HCT116 (cell line): ENCODE data around the gene KIF5C. TPM values are rescaled to one million over a fixed set of nuclear protein-coding genes. Genes with fewer than 3 reads are reported as not detected.

ENCODE experiments used
- ATAC-seq: fragments of 200-7000 bp; cut with Tn5 transposase; 2 replicates; pipeline ENCODE4 v1.9.1; 2020; ENCODE audit warnings: mild to moderate bottlenecking, moderate library complexity
- BruUV-seq: library from RNA; stranded (reverse); fragments of 400-500 nt; replicated peaks from 2 replicates; lab custom pipeline; 2021; lab: Mats Ljungman, UMichigan
- CTCF ChIA-PET: fragments of 300-600 bp; sonication (Branson Sonifier 250); formaldehyde crosslinking; loops from one replicate; lab custom pipeline; 2021; ENCODE audit warnings: antibody characterized with exemption; lab: Charles Lee
- POLR2A ChIA-PET: fragments of 300-600, 350-600 bp; sonication (Branson Sonifier 250); formaldehyde crosslinking; loops from one replicate; lab custom pipeline; 2021; ENCODE audit warnings: antibody characterized with exemption; lab: Charles Lee
- RAD21 ChIA-PET, 2 experiments: fragments of 300-600 bp; sonication (Branson Sonifier 250); formaldehyde crosslinking; loops; one replicate each; lab custom pipeline; 2023; ENCODE audit warnings: low total read pairs in 2 of 2; ENCODE audit not compliant: uncharacterized antibody in 2 of 2, unreplicated experiment in 2 of 2, low non-redundant PET in 1 of 2; lab: Charles Lee
- DNase-seq: peaks from one replicate; pipeline ENCODE4 v3.0.0-alpha.2; 2010; ENCODE audit warnings: low read depth, low spot score
- H2AFZ ChIP-seq: fragments of 200-600 bp; shearing (Covaris generic), sonication (generic); 2 replicates; pipeline ENCODE4 v1.6.1; 2017; ENCODE audit warnings: low read depth, mixed run types, mixed read lengths, antibody characterized with exemption, low read length; ENCODE audit not compliant: poor library complexity, severe bottlenecking
- H3K27ac ChIP-seq: 2 replicates; pipeline ENCODE4 v1.5.1; 2012; ENCODE audit warnings: low read depth, low read length
- H3K27me3 ChIP-seq: fragments of 200-600 bp; sonication (generic); 2 replicates; pipeline ENCODE4 v1.6.1; 2016; ENCODE audit warnings: mixed run types, low read length, mixed read lengths; ENCODE audit not compliant: insufficient read depth
- H3K36me3 ChIP-seq, 2 experiments: fragments of 200-500 bp in 1 of 2; fragments of 200-600 bp in 1 of 2; sonication (Bioruptor generic) in 1 of 2; sonication (generic) in 1 of 2; 2 replicates each; pipeline versions ENCODE4 v1.5.1 to v1.6.1; 2014 to 2016; ENCODE audit warnings: low read length in 2 of 2, inconsistent platforms in 1 of 2, mixed read lengths in 1 of 2, mixed run types in 1 of 2; ENCODE audit not compliant: insufficient read depth in 2 of 2, control insufficient read depth in 1 of 2
- H3K4me1 ChIP-seq, 2 experiments: fragments of 200-600 bp in 1 of 2; sonication (generic) in 1 of 2; 2 replicates each; pipeline versions ENCODE4 v1.5.1 to v1.6.1; 2012 to 2017; ENCODE audit warnings: low read length in 2 of 2, inconsistent platforms in 1 of 2, mild to moderate bottlenecking in 1 of 2, mixed read lengths in 1 of 2, mixed run types in 1 of 2, moderate library complexity in 1 of 2; ENCODE audit not compliant: insufficient read depth in 2 of 2, control insufficient read depth in 1 of 2
- H3K4me2 ChIP-seq: fragments of 200-600 bp; sonication (generic); 2 replicates; pipeline ENCODE4 v1.6.1; 2017; ENCODE audit warnings: mixed run types, low read length, mixed read lengths
- H3K4me3 ChIP-seq, 2 experiments: fragments of 200-600 bp in 1 of 2; sonication (generic) in 1 of 2; replicated peaks in 1 of 2; 2 replicates each; pipeline ENCODE4 v1.5.1; 2011 to 2016; ENCODE audit warnings: low read length in 2 of 2, control low read depth in 1 of 2, low read depth in 1 of 2, mild to moderate bottlenecking in 1 of 2, mixed read lengths in 1 of 2, mixed run types in 1 of 2
- H3K79me2 ChIP-seq: fragments of 200-600 bp; sonication (generic); 2 replicates; pipeline ENCODE4 v1.6.1; 2017; ENCODE audit warnings: mild to moderate bottlenecking, mixed run types, low read length, moderate library complexity, mixed read lengths; ENCODE audit not compliant: insufficient read depth
- H3K9ac ChIP-seq: fragments of 200-600 bp; sonication (generic); 2 replicates; pipeline ENCODE4 v1.6.1; 2016; ENCODE audit warnings: low read length, mixed read lengths
- H3K9me2 ChIP-seq: fragments of 200-600 bp; sonication (generic), shearing (Covaris generic); 2 replicates; pipeline ENCODE4 v1.6.1; 2017; ENCODE audit warnings: mixed run types, mild to moderate bottlenecking, moderate library complexity; ENCODE audit not compliant: insufficient read depth
- H3K9me3 ChIP-seq, 2 experiments: fragments of 200-500 bp in 1 of 2; fragments of 200-600 bp in 1 of 2; sonication (Bioruptor generic) in 1 of 2; sonication (generic) in 1 of 2; 2 replicates each; pipeline ENCODE4 v1.6.1; 2014 to 2017; ENCODE audit warnings: low read length in 2 of 2, mixed read lengths in 2 of 2, inconsistent platforms in 1 of 2, low read depth in 1 of 2, mild to moderate bottlenecking in 1 of 2, mixed run types in 1 of 2, moderate library complexity in 1 of 2; ENCODE audit not compliant: control insufficient read depth in 1 of 2, insufficient read depth in 1 of 2
- H4K20me1 ChIP-seq: fragments of 200-600 bp; sonication (generic), shearing (Covaris generic); 2 replicates; pipeline ENCODE4 v1.6.1; 2017; ENCODE audit warnings: mixed run types, mild to moderate bottlenecking, moderate library complexity; ENCODE audit not compliant: insufficient read depth
- ATF3 ChIP-seq: IDR thresholded peaks from 2 replicates; pipeline ENCODE4 v1.6.1; 2012
- CBX3 ChIP-seq: IDR thresholded peaks from 2 replicates; pipeline ENCODE4 v1.6.1; 2012; ENCODE audit warnings: low read depth
- EGR1 ChIP-seq: IDR thresholded peaks from 2 replicates; pipeline ENCODE4 v1.6.1; 2012; ENCODE audit warnings: low read depth
- EZH2phosphoT487 ChIP-seq: fragments of 200-600 bp; IDR thresholded peaks from 2 replicates; pipeline ENCODE4 v1.6.1; 2018; ENCODE audit warnings: antibody characterized with exemption, borderline replicate concordance
- FOSL1 ChIP-seq: IDR thresholded peaks from 2 replicates; pipeline ENCODE4 v1.6.1; 2012; ENCODE audit warnings: low read depth
- MAX ChIP-seq: IDR thresholded peaks from 2 replicates; pipeline ENCODE4 v1.6.1; 2012
- SIN3A ChIP-seq: IDR thresholded peaks from 2 replicates; pipeline ENCODE4 v1.6.1; 2012; ENCODE audit warnings: low read depth
- SP1 ChIP-seq: IDR thresholded peaks from 2 replicates; pipeline ENCODE4 v1.6.1; 2012; ENCODE audit warnings: low read depth
- TCF7L2 ChIP-seq: IDR thresholded peaks from 2 replicates; pipeline ENCODE4 v1.7.0; 2011; ENCODE audit warnings: borderline replicate concordance, inconsistent platforms; ENCODE audit not compliant: insufficient read depth, insufficient read length; ENCODE audit errors: extremely low read depth
- ZFX ChIP-seq: fragments of 450-650 bp; IDR thresholded peaks from 2 replicates; pipeline ENCODE4 v1.6.1; 2017
- intact Hi-C: fragments of 100-400 bp; cut with micrococcal nuclease; formaldehyde crosslinking; loops from 2 replicates; pipeline ENCODE4 v1.10.0; 2022
- total RNA-seq: library from RNA; stranded (reverse); gene quantifications from one replicate; pipeline ENCODE4 v1.2.1, GENCODE V29; 2021; ENCODE audit not compliant: unreplicated experiment
- TF ChIP-seq, protein P1 (sequence below), 3 experiments: fragments of 200-600 bp in 1 of 3; sonication (generic) in 1 of 3; IDR thresholded peaks in 2 of 3; conservative IDR thresholded peaks in 1 of 3; 2 replicates each; pipeline ENCODE4 v1.5.1; 2012 to 2017; ENCODE audit warnings: low read depth in 2 of 3, low read length in 2 of 3, antibody characterized with exemption in 1 of 3, borderline replicate concordance in 1 of 3, control low read depth in 1 of 3, mild to moderate bottlenecking in 1 of 3, mixed read lengths in 1 of 3, mixed run types in 1 of 3, moderate library complexity in 1 of 3; ENCODE audit not compliant: insufficient read depth in 1 of 3
- TF ChIP-seq, protein P2 (sequence below): IDR thresholded peaks from 2 replicates; pipeline ENCODE4 v1.6.1; 2011; ENCODE audit warnings: mild to moderate bottlenecking, low read length, moderate library complexity; ENCODE audit not compliant: insufficient replicate concordance; ENCODE audit errors: extremely low read depth

The KIF5C gene
- total RNA-seq, 1 experiment from 2014 or later, result 6.5 TPM

- H3K9me2 ChIP-seq, result no peaks in the 10 kb centered on the region
- H3K4me2 ChIP-seq, result no peak overlapping the region
- H3K4me3 ChIP-seq, result no peak overlapping the region
- no peaks in the 10 kb centered on the region for H3K79me2 ChIP-seq
- intact Hi-C loops, result no loop called here
- H3K27me3 ChIP-seq, result no peaks in the 10 kb centered on the region
- CTCF ChIA-PET, result interaction anchor here (1.8 kb wide), 1 partner anchor 7 kb away, joined by 5 read pairs; no protein-coding TSS in a partner anchor
- no peak overlapping the region for H3K9ac ChIP-seq
- H3K4me1 ChIP-seq, result no peaks in the 10 kb centered on the region
- H4K20me1 ChIP-seq, result no peaks in the 10 kb centered on the region
- no peak overlapping the region for H3K27ac ChIP-seq
- no peak for TF ChIP-seq MAX
- TF ChIP-seq EZH2phosphoT487, result no peak
- no peak for TF ChIP-seq SIN3A
- TF ChIP-seq, protein P1, sequence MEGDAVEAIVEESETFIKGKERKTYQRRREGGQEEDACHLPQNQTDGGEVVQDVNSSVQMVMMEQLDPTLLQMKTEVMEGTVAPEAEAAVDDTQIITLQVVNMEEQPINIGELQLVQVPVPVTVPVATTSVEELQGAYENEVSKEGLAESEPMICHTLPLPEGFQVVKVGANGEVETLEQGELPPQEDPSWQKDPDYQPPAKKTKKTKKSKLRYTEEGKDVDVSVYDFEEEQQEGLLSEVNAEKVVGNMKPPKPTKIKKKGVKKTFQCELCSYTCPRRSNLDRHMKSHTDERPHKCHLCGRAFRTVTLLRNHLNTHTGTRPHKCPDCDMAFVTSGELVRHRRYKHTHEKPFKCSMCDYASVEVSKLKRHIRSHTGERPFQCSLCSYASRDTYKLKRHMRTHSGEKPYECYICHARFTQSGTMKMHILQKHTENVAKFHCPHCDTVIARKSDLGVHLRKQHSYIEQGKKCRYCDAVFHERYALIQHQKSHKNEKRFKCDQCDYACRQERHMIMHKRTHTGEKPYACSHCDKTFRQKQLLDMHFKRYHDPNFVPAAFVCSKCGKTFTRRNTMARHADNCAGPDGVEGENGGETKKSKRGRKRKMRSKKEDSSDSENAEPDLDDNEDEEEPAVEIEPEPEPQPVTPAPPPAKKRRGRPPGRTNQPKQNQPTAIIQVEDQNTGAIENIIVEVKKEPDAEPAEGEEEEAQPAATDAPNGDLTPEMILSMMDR (IDR thresholded peaks at IDR 0.05 in 2 of 3, conservative IDR thresholded peaks at IDR 0.05 in 1 of 3; ENCODE audit: borderline replicate concordance in 1 of 3, insufficient read depth in 1 of 3, low read depth in 2 of 3, low read length in 2 of 3), result no peak
- TF ChIP-seq CBX3, result no peak
- TF ChIP-seq, protein P2, sequence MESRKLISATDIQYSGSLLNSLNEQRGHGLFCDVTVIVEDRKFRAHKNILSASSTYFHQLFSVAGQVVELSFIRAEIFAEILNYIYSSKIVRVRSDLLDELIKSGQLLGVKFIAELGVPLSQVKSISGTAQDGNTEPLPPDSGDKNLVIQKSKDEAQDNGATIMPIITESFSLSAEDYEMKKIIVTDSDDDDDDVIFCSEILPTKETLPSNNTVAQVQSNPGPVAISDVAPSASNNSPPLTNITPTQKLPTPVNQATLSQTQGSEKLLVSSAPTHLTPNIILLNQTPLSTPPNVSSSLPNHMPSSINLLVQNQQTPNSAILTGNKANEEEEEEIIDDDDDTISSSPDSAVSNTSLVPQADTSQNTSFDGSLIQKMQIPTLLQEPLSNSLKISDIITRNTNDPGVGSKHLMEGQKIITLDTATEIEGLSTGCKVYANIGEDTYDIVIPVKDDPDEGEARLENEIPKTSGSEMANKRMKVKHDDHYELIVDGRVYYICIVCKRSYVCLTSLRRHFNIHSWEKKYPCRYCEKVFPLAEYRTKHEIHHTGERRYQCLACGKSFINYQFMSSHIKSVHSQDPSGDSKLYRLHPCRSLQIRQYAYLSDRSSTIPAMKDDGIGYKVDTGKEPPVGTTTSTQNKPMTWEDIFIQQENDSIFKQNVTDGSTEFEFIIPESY, result no peak
- no peak for TF ChIP-seq SP1
- TF ChIP-seq EGR1, result no peak
- no peak for TF ChIP-seq ATF3
- no peak for TF ChIP-seq ZFX
- TF ChIP-seq TCF7L2, result no peak
- TF ChIP-seq FOSL1, result no peak
- H3K9me3 ChIP-seq, result no peaks in the 10 kb centered on the region
- POLR2A ChIA-PET, result no interaction called here
- H2AFZ ChIP-seq, result no peak overlapping the region
- RAD21 ChIA-PET, result no interaction called here
- DNase-seq (no peak), ATAC-seq (no peak)
- no peaks in the 10 kb centered on the region; a peak in 1 of 4 replicates for H3K36me3 ChIP-seq
- no TSS peak for BruUV-seq
Observed at GRCh38 chr2:149009576-149010461, 134.8 kb downstream of the KIF5C start.
